Fibroblast of villous mesenchyme (primary cell): Measurements from ENCODE around the gene TANGO6. TPM values are rescaled to one million over a fixed set of nuclear protein-coding genes. Genes with fewer than 3 reads are reported as not detected.

Source experiments
- DNase-seq: peaks from one replicate; pipeline ENCODE4 v3.0.0-alpha.2; 2010; ENCODE audit warnings: low read depth
- H3K4me3 ChIP-seq: 2 replicates; pipeline ENCODE4 v1.5.1; 2011; ENCODE audit warnings: low read depth, mild to moderate bottlenecking, low read length
- CTCF ChIP-seq: IDR thresholded peaks from 2 replicates; pipeline ENCODE4 v1.5.1; 2012; ENCODE audit warnings: low read depth, mild to moderate bottlenecking, low read length; ENCODE audit not compliant: insufficient read depth
- total RNA-seq: library from RNA; depleted of rRNA; stranded (reverse); fragments of >200 nt; gene quantifications from 2 replicates; pipeline ENCODE4 v1.2.3, GENCODE V29; 2012

The TANGO6 gene
- total RNA-seq, 1 donor: 37.1 TPM

GRCh38 chr16:68859828-68860227, 16.5 kb downstream of the TANGO6 start:
- no peak for DNase-seq
- H3K4me3 ChIP-seq: no peak overlapping the region
- no peak for TF ChIP-seq CTCF

- DNase-seq: no peak
- no peak overlapping the region for H3K4me3 ChIP-seq
- no peak for TF ChIP-seq CTCF
Measured at GRCh38 chr16:68860978-68861892, 17.9 kb downstream of the TANGO6 start.

GRCh38 chr16:68866933-68867332, 23.6 kb downstream of the TANGO6 start:
- DNase-seq: no peak
- no peak for TF ChIP-seq CTCF
- H3K4me3 ChIP-seq: no peak overlapping the region

GRCh38 chr16:68869492-68870088, 26.3 kb downstream of the TANGO6 start:
- no peak overlapping the region for H3K4me3 ChIP-seq
- TF ChIP-seq CTCF: no peak
- DNase-seq: no peak

GRCh38 chr16:68873635-68874471, 30.5 kb downstream of the TANGO6 start:
- TF ChIP-seq CTCF: no peak
- no peak overlapping the region for H3K4me3 ChIP-seq
- DNase-seq: no peak

- no peak for TF ChIP-seq CTCF
- H3K4me3 ChIP-seq: no peak overlapping the region
- no peak for DNase-seq
Measured at GRCh38 chr16:68875871-68876270, 32.5 kb downstream of the TANGO6 start.
